GM23338 (cell line): Measurements from ENCODE around the gene GKN1.

ENCODE experiments used
- CREB1 ChIP-seq: fragments of 250-450 bp; sonication (Bioruptor Pico); IDR thresholded peaks from 2 replicates; pipeline ENCODE4 v1.5.0; 2020; ENCODE audit warnings: low read depth, mild to moderate bottlenecking, moderate library complexity
- CTCF ChIP-seq, 2 experiments: fragments of 200-600 bp in 1 of 2; sonication (generic) in 1 of 2; conservative IDR thresholded peaks; 2 replicates each; pipeline versions ENCODE4 v1.5.1 to v1.6.1; 2016 to 2017; ENCODE audit warnings: antibody characterized with exemption in 2 of 2, low read depth in 2 of 2, mild to moderate bottlenecking in 2 of 2, moderate library complexity in 1 of 2
- EZH2 ChIP-seq: fragments of 200-600 bp; sonication (generic); IDR thresholded peaks from one replicate; pipeline ENCODE4 v1.8.0; 2017; ENCODE audit warnings: antibody characterized with exemption, mild to moderate bottlenecking, low read depth; ENCODE audit not compliant: unreplicated experiment
- EZH2phosphoT487 ChIP-seq: fragments of 200-600 bp; sonication (generic); IDR thresholded peaks from one replicate; pipeline ENCODE4 v1.8.1; 2018; ENCODE audit warnings: antibody characterized with exemption; ENCODE audit not compliant: unreplicated experiment
- POLR2AphosphoS5 ChIP-seq: IDR thresholded peaks from 2 replicates; pipeline ENCODE4 v1.6.1; 2016; ENCODE audit warnings: antibody characterized with exemption, low read depth

GRCh38 chr2:68987021-68987503 is 12.6 kb downstream of the GKN1 start:
- TF ChIP-seq CREB1 (CRISPR knock-in tag) = no peak
- no peak for TF ChIP-seq EZH2phosphoT487
- no peak for TF ChIP-seq POLR2AphosphoS5
- TF ChIP-seq EZH2 = no peak
- no peak for TF ChIP-seq CTCF (conservative IDR thresholded peaks at IDR 0.05; ENCODE audit: low read depth in 2 of 2)
